IMR-90 (cell line): ENCODE results near the gene TBC1D4. TPM values are rescaled to one million over a fixed set of nuclear protein-coding genes. Genes with fewer than 3 reads are reported as not detected.
A peak's percentile ranks its signal among the peaks of the same experiment; 100 is the strongest.

Experiments used
- ATAC-seq: fragments of 200-7000 bp; cut with Tn5 transposase; 2 replicates; pipeline ENCODE4 v1.9.1; 2020; ENCODE audit warnings: low read depth, mild to moderate bottlenecking, moderate library complexity
- BruUV-seq: library from RNA; stranded (reverse); fragments of 400-500 nt; replicated peaks from 2 replicates; lab custom pipeline; 2021; lab: Mats Ljungman, UMichigan
- CTCF ChIA-PET: fragments of 300-600 bp; formaldehyde crosslinking; extraction: SDS; loops from one replicate; lab custom pipeline; 2021; ENCODE audit warnings: antibody characterized with exemption; lab: Yijun Ruan, JAX
- POLR2A ChIA-PET: fragments of 300-600 bp; sonication (Branson Sonifier 250); formaldehyde crosslinking; loops from one replicate; lab custom pipeline; 2022; ENCODE audit warnings: antibody characterized with exemption; ENCODE audit not compliant: unreplicated experiment; lab: Charles Lee
- DNase-seq: peaks from one replicate; pipeline ENCODE4 v3.0.0; 2013
- H2AFZ ChIP-seq: replicated peaks from 2 replicates; pipeline ENCODE3; 2013; ENCODE audit warnings: low read length, mild to moderate bottlenecking; ENCODE audit not compliant: poor library complexity
- H2AK5ac ChIP-seq: 2 replicates; pipeline ENCODE4 v1.6.1; 2013; ENCODE audit warnings: low read depth, low read length, inconsistent platforms
- H2AK9ac ChIP-seq: replicated peaks from 2 replicates; pipeline ENCODE3; 2013; ENCODE audit warnings: mild to moderate bottlenecking, low read depth, low read length, moderate library complexity; ENCODE audit not compliant: poor library complexity
- H2BK120ac ChIP-seq: 2 replicates; pipeline ENCODE4 v1.6.1; 2013; ENCODE audit warnings: low read depth, low read length, inconsistent platforms
- H2BK15ac ChIP-seq: 3 replicates; pipeline ENCODE4 v1.6.1; 2013; ENCODE audit warnings: low read depth, low read length, inconsistent platforms
- H2BK20ac ChIP-seq: 2 replicates; pipeline ENCODE4 v1.6.1; 2013; ENCODE audit warnings: low read depth, mild to moderate bottlenecking, inconsistent platforms, low read length, moderate library complexity
- H2BK5ac ChIP-seq: 2 replicates; pipeline ENCODE4 v1.6.1; 2013; ENCODE audit warnings: mild to moderate bottlenecking, low read depth, low read length, inconsistent platforms; ENCODE audit not compliant: poor library complexity, severe bottlenecking
- H3K14ac ChIP-seq: replicated peaks from 2 replicates; pipeline ENCODE4 v1.6.1; 2013; ENCODE audit warnings: low read depth, low read length, inconsistent platforms
- H3K18ac ChIP-seq: 2 replicates; pipeline ENCODE4 v1.6.1; 2013; ENCODE audit warnings: low read depth, low read length, control low read depth
- H3K23ac ChIP-seq: 2 replicates; pipeline ENCODE4 v1.6.1; 2013; ENCODE audit warnings: low read depth, low read length, inconsistent platforms
- H3K27ac ChIP-seq: 2 replicates; pipeline ENCODE4 v1.5.1; 2013; ENCODE audit warnings: mild to moderate bottlenecking, control low read depth, low read length; ENCODE audit not compliant: insufficient read depth
- H3K27me3 ChIP-seq: 2 replicates; pipeline ENCODE4 v1.6.1; 2013; ENCODE audit warnings: low read length; ENCODE audit not compliant: control insufficient read depth, insufficient read depth
- H3K36me3 ChIP-seq: 2 replicates; pipeline ENCODE4 v1.6.1; 2013; ENCODE audit warnings: low read length, mixed read lengths; ENCODE audit not compliant: control insufficient read depth, insufficient read depth
- H3K4ac ChIP-seq: 2 replicates; pipeline ENCODE4 v1.6.1; 2013; ENCODE audit warnings: low read depth, low read length, inconsistent platforms
- H3K4me1 ChIP-seq: 2 replicates; pipeline ENCODE4 v1.6.1; 2013; ENCODE audit warnings: low read length, mixed read lengths; ENCODE audit not compliant: control insufficient read depth, insufficient read depth
- H3K4me2 ChIP-seq: 2 replicates; pipeline ENCODE4 v1.6.1; 2013; ENCODE audit warnings: low read depth, mild to moderate bottlenecking, control low read depth, low read length, moderate library complexity
- H3K4me3 ChIP-seq: 2 replicates; pipeline ENCODE4 v1.5.1; 2013; ENCODE audit warnings: low read depth, mild to moderate bottlenecking, control low read depth, low read length, moderate library complexity; ENCODE audit not compliant: insufficient read depth
- H3K56ac ChIP-seq: 2 replicates; pipeline ENCODE4 v1.6.1; 2013; ENCODE audit warnings: low read length, inconsistent platforms; ENCODE audit not compliant: insufficient read depth; ENCODE audit errors: extremely low read depth
- H3K79me1 ChIP-seq, 2 experiments: 2 replicates each; pipeline ENCODE4 v1.6.1; 2013; ENCODE audit warnings: low read length in 2 of 2, inconsistent platforms in 1 of 2, low read depth in 1 of 2
- H3K9ac ChIP-seq: 2 replicates; pipeline ENCODE4 v1.6.1; 2013; ENCODE audit warnings: low read depth, low read length, control low read depth
- H3K9me1 ChIP-seq: 2 replicates; pipeline ENCODE4 v1.6.1; 2013; ENCODE audit warnings: low read length, inconsistent platforms; ENCODE audit not compliant: insufficient read depth
- H3K9me3 ChIP-seq: 2 replicates; pipeline ENCODE4 v1.6.1; 2013; ENCODE audit warnings: low read length; ENCODE audit not compliant: control insufficient read depth, insufficient read depth
- H4K20me1 ChIP-seq: 2 replicates; pipeline ENCODE4 v1.6.1; 2013; ENCODE audit warnings: low read length, inconsistent platforms; ENCODE audit not compliant: insufficient read depth
- H4K5ac ChIP-seq: 2 replicates; pipeline ENCODE4 v1.6.1; 2013; ENCODE audit warnings: mild to moderate bottlenecking, low read depth, low read length, control low read depth
- H4K8ac ChIP-seq, 2 experiments: 2 replicates each; pipeline ENCODE4 v1.6.1; 2013; ENCODE audit warnings: low read depth in 2 of 2, low read length in 2 of 2, control low read depth in 1 of 2, inconsistent platforms in 1 of 2
- H4K91ac ChIP-seq: 2 replicates; pipeline ENCODE4 v1.6.1; 2013; ENCODE audit warnings: low read depth, low read length, inconsistent platforms; ENCODE audit not compliant: insufficient read depth
- BHLHE40 ChIP-seq: fragments of 150-350 bp; IDR thresholded peaks from 2 replicates; pipeline ENCODE4 v1.6.1; 2016; ENCODE audit warnings: mild to moderate bottlenecking, low read depth, low read length
- CEBPB ChIP-seq: IDR thresholded peaks from 2 replicates; pipeline ENCODE4 v1.6.1; 2012; ENCODE audit warnings: low read depth, low read length, improper control_type of control experiment
- CHD1 ChIP-seq: IDR thresholded peaks from 2 replicates; pipeline ENCODE4 v1.6.1; 2012; ENCODE audit warnings: low read depth, low read length, improper control_type of control experiment
- FOS ChIP-seq: fragments of 150-350 bp; IDR thresholded peaks from 2 replicates; pipeline ENCODE4 v1.6.1; 2016; ENCODE audit warnings: low read depth, low read length
- MAFK ChIP-seq: IDR thresholded peaks from 2 replicates; pipeline ENCODE4 v1.6.1; 2012; ENCODE audit warnings: low read depth, low read length, improper control_type of control experiment
- MAZ ChIP-seq: IDR thresholded peaks from 2 replicates; pipeline ENCODE4 v1.6.1; 2012; ENCODE audit warnings: low read depth, mild to moderate bottlenecking, low read length, improper control_type of control experiment, moderate library complexity, borderline replicate concordance
- MXI1 ChIP-seq: IDR thresholded peaks from 2 replicates; pipeline ENCODE4 v1.6.1; 2012; ENCODE audit warnings: low read depth, mild to moderate bottlenecking, low read length, moderate library complexity, borderline replicate concordance
- NFE2L2 ChIP-seq: fragments of 150-350 bp; IDR thresholded peaks from 2 replicates; pipeline ENCODE4 v1.6.1; 2016; ENCODE audit warnings: low read depth, mild to moderate bottlenecking, low read length
- POLR2A ChIP-seq: IDR thresholded peaks from 2 replicates; pipeline ENCODE4 v1.6.1; 2012; ENCODE audit warnings: mild to moderate bottlenecking, low read depth, low read length
- RAD21 ChIP-seq: IDR thresholded peaks from 2 replicates; pipeline ENCODE4 v1.6.1; 2012; ENCODE audit warnings: low read length, improper control_type of control experiment
- RCOR1 ChIP-seq: IDR thresholded peaks from 2 replicates; pipeline ENCODE4 v1.6.1; 2012; ENCODE audit warnings: mild to moderate bottlenecking, low read length, improper control_type of control experiment; ENCODE audit not compliant: insufficient replicate concordance
- RFX5 ChIP-seq: IDR thresholded peaks from 2 replicates; pipeline ENCODE4 v1.8.0; 2012; ENCODE audit warnings: low read depth, mild to moderate bottlenecking, low read length, moderate library complexity
- SMC3 ChIP-seq: fragments of 150-350 bp; IDR thresholded peaks from 2 replicates; pipeline ENCODE4 v1.6.1; 2016; ENCODE audit warnings: low read depth, mild to moderate bottlenecking, antibody characterized with exemption, low read length, moderate library complexity
- USF2 ChIP-seq: fragments of 150-350 bp; IDR thresholded peaks from 2 replicates; pipeline ENCODE4 v1.6.1; 2017; ENCODE audit warnings: mild to moderate bottlenecking, antibody characterized with exemption, low read length, low read depth
- WGBS, 2 experiments: methylation state at CpG; one replicate each; pipeline versions ENCODE4 v1.1.5 to v1.1.7; 2013; ENCODE audit warnings: missing lambda C conversion rate in 2 of 2; ENCODE audit not compliant: insufficient read length in 1 of 2; ENCODE audit errors: extremely low coverage in 2 of 2; 5-methylcytosine and 5-hydroxymethylcytosine counted together
- dilution Hi-C: fragments of 300-500 bp; cut with HindIII; formaldehyde crosslinking; loops from one replicate; pipeline ENCODE4 v1.14.3; 2018; ENCODE audit warnings: low sequenced_read_pairs; ENCODE audit not compliant: unreplicated experiment
- in situ Hi-C: fragments of 300-500 bp; cut with MboI; formaldehyde crosslinking; loops from 3 replicates; pipeline ENCODE4 v1.14.3; 2019; ENCODE audit warnings: low sequenced_read_pairs, inconsistent platforms, mixed read lengths
- intact Hi-C: fragments of 100-400 bp; cut with micrococcal nuclease; formaldehyde crosslinking; loops from 2 replicates; pipeline ENCODE4 v1.10.0; 2022
- polyA plus RNA-seq, 3 experiments: library from polyadenylated mRNA; depleted of rRNA; stranded (reverse); fragments of >200 nt; gene quantifications; 2 replicates each; pipeline ENCODE4 v1.2.3, GENCODE V29; 2012; ENCODE audit warnings: low replicate concordance in 1 of 3
- total RNA-seq: library from RNA; depleted of rRNA; stranded (reverse); fragments of >200 nt; gene quantifications from 2 replicates; pipeline ENCODE4 v1.2.3, GENCODE V29; 2012
- TF ChIP-seq, protein P1 (sequence below): fragments of 150-350 bp; IDR thresholded peaks from 2 replicates; pipeline ENCODE4 v1.6.1; 2016; ENCODE audit warnings: low read depth, mild to moderate bottlenecking, low read length, moderate library complexity, borderline replicate concordance
- TF ChIP-seq, protein P2 (sequence below): conservative IDR thresholded peaks from 2 replicates; pipeline ENCODE4 v1.5.1; 2012; ENCODE audit warnings: mild to moderate bottlenecking, low read depth, low read length, improper control_type of control experiment

The TBC1D4 gene
- total and polyA plus RNA-seq, 2 of the 4 experiments (the other 2 are of a cell fraction): 7.5 to 22.8 TPM

DNA sequence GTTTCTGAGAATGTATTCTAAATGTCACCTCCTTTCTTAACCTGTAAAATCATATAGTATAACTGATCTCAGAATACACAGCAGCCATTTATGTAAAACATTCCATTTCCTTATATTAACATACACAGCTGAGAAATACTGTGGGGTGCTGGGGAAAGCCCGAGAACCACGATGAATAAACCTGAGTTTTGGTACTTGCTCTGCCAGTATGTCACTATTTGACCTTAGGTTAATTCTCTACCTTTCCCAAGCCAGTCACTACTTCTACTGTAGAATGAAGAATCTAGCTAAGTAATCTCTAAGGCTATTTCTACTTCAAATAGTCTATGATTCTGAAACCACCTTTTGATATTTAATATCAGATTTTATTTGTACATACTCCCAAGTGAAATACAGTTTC is 173.7 kb downstream of the TBC1D4 start:
- Histone ChIP-seq H3K23ac (no peak overlapping the region), H2BK120ac (no peak overlapping the region), H4K8ac (no peak overlapping the region), H4K91ac (no peak overlapping the region), H3K4me1 (peaks cover 2% of the 10 kb centered on the region), H3K56ac (no peak overlapping the region), H3K4ac (no peak overlapping the region), H3K4me3 (no peak overlapping the region), H3K27me3 (no peaks in the 10 kb centered on the region), H2AFZ (no peak overlapping the region), H2BK5ac (no peak overlapping the region), H3K79me1 (no peaks in the 10 kb centered on the region), H3K18ac (no peak overlapping the region), H4K5ac (peak overlapping the region; percentile 63; the same call in 1 of the 2 replicates), H3K9me3 (no peaks in the 10 kb centered on the region), H3K4me2 (peak overlapping the region; percentile 9; the same call in 1 of the 2 replicates), H2AK5ac (no peak overlapping the region), H3K36me3 (no peaks in the 10 kb centered on the region), H3K27ac (no peak overlapping the region), H3K14ac (no peak overlapping the region; the same call in 1 of the 2 replicates), H4K20me1 (no peaks in the 10 kb centered on the region), H3K9me1 (peaks cover 3% of the 10 kb centered on the region; the same call in 1 of the 2 replicates), H2BK20ac (no peak overlapping the region), H3K9ac (no peak overlapping the region), H2AK9ac (no peak overlapping the region), H2BK15ac (no peak overlapping the region)
- no peak for TF ChIP-seq POLR2A
- TF ChIP-seq RCOR1: no peak
- TF ChIP-seq CHD1: no peak
- TF ChIP-seq, protein P1, sequence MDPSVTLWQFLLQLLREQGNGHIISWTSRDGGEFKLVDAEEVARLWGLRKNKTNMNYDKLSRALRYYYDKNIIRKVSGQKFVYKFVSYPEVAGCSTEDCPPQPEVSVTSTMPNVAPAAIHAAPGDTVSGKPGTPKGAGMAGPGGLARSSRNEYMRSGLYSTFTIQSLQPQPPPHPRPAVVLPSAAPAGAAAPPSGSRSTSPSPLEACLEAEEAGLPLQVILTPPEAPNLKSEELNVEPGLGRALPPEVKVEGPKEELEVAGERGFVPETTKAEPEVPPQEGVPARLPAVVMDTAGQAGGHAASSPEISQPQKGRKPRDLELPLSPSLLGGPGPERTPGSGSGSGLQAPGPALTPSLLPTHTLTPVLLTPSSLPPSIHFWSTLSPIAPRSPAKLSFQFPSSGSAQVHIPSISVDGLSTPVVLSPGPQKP: no peak
- TF ChIP-seq SMC3: no peak
- no peak for TF ChIP-seq BHLHE40
- no peak for TF ChIP-seq MXI1
- no peak for TF ChIP-seq CEBPB
- TF ChIP-seq MAFK: no peak
- no peak for TF ChIP-seq USF2
- no peak for TF ChIP-seq FOS
- no peak for TF ChIP-seq NFE2L2
- TF ChIP-seq RAD21: no peak
- no peak for TF ChIP-seq RFX5
- TF ChIP-seq, protein P2, sequence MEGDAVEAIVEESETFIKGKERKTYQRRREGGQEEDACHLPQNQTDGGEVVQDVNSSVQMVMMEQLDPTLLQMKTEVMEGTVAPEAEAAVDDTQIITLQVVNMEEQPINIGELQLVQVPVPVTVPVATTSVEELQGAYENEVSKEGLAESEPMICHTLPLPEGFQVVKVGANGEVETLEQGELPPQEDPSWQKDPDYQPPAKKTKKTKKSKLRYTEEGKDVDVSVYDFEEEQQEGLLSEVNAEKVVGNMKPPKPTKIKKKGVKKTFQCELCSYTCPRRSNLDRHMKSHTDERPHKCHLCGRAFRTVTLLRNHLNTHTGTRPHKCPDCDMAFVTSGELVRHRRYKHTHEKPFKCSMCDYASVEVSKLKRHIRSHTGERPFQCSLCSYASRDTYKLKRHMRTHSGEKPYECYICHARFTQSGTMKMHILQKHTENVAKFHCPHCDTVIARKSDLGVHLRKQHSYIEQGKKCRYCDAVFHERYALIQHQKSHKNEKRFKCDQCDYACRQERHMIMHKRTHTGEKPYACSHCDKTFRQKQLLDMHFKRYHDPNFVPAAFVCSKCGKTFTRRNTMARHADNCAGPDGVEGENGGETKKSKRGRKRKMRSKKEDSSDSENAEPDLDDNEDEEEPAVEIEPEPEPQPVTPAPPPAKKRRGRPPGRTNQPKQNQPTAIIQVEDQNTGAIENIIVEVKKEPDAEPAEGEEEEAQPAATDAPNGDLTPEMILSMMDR: no peak
- no peak for TF ChIP-seq MAZ
- no TSS peak for BruUV-seq
- ATAC-seq: peak; percentile 37; the same call in 1 of the 2 replicates
- WGBS, 2 experiments: no CpG with 5 or more reads among the region's 2 CpGs
- in situ Hi-C loops (no loop called here), dilution Hi-C loops (no loop called here), intact Hi-C loops (no loop called here)
- CTCF ChIA-PET: interaction anchor here (1.0 kb wide), 1 partner anchor 11 kb away, joined by 3 read pairs; no protein-coding TSS in a partner anchor
- peak; percentile 21 for DNase-seq
- POLR2A ChIA-PET: no interaction called here
